HG03354 (cell line): Measurements from ENCODE around the gene WNT4.
A peak's percentile ranks its signal among the peaks of the same experiment; 100 is the strongest.

ENCODE experiments used
- ATAC-seq: cut with Tn5 transposase; IDR thresholded peaks from one replicate; pipeline ENCODE4 v1.9.1; 2021; ENCODE audit warnings: mild to moderate bottlenecking; ENCODE audit not compliant: unreplicated experiment, poor library complexity, severe bottlenecking

The WNT4 gene

GRCh38 chr1:22143065-22144033 lies at the start of gene WNT4:
TSS of gene WNT4 (minus strand) at chr1:22143097. CDS start at chr1:22142922, 175 bp downstream.
- ATAC-seq: no peak

- no peak for ATAC-seq
Measured at GRCh38 chr1:22190731-22191130, 47.8 kb upstream of the WNT4 start.

GRCh38 chr1:22190251-22190650 lies 47.4 kb upstream of the WNT4 start:
- ATAC-seq: no peak

- no peak for ATAC-seq
Measured at GRCh38 chr1:22189619-22190018, 46.7 kb upstream of the WNT4 start.

GRCh38 chr1:22188914-22189313 lies 46.0 kb upstream of the WNT4 start:
- ATAC-seq: no peak

GRCh38 chr1:22188436-22188835 lies 45.5 kb upstream of the WNT4 start:
- ATAC-seq: no peak

GRCh38 chr1:22186311-22186710 lies 43.4 kb upstream of the WNT4 start:
- no peak for ATAC-seq

- no peak for ATAC-seq
Measured at GRCh38 chr1:22184892-22185612, 42.2 kb upstream of the WNT4 start.

- no peak for ATAC-seq
Measured at GRCh38 chr1:22184454-22184853, 41.6 kb upstream of the WNT4 start.

GRCh38 chr1:22182715-22183114 lies 39.8 kb upstream of the WNT4 start:
- no peak for ATAC-seq

- no peak for ATAC-seq
Measured at GRCh38 chr1:22179197-22179803, 36.4 kb upstream of the WNT4 start.

- ATAC-seq: no peak
Measured at GRCh38 chr1:22177354-22178003, 34.6 kb upstream of the WNT4 start.

- ATAC-seq: peak; percentile 63
Measured at GRCh38 chr1:22176258-22176657, 33.4 kb upstream of the WNT4 start.

- no peak for ATAC-seq
Measured at GRCh38 chr1:22174446-22175220, 31.7 kb upstream of the WNT4 start.

GRCh38 chr1:22171951-22172715 lies 29.2 kb upstream of the WNT4 start:
- ATAC-seq: no peak

- no peak for ATAC-seq
Measured at GRCh38 chr1:22169816-22170215, 26.9 kb upstream of the WNT4 start.

GRCh38 chr1:22168412-22168973 lies 25.6 kb upstream of the WNT4 start:
- no peak for ATAC-seq

- ATAC-seq: no peak
Measured at GRCh38 chr1:22166439-22166838, 23.5 kb upstream of the WNT4 start.
